HAP-1 (cell line): Measurements from ENCODE around the gene LRBA.
"Not testable (repeated sequence)": the region's sequence is repeated elsewhere in the genome, so short reads cannot be mapped to it uniquely, and the experiment has no call there.

ENCODE experiments used
- DNase-seq, 2 experiments: peaks; one replicate each; pipeline ENCODE4 v3.0.0-alpha.2; 2016 to 2020; ENCODE audit warnings: low spot score in 2 of 2
- H3K27me3 ChIP-seq: fragments of 250-450 bp; sonication (Bioruptor Pico); 2 replicates; pipeline ENCODE4 v1.5.1; 2020; ENCODE audit warnings: low read depth, mild to moderate bottlenecking, moderate library complexity
- H3K36me3 ChIP-seq: fragments of 250-450 bp; sonication (Bioruptor Pico); replicated peaks from 2 replicates; pipeline ENCODE4 v1.5.1; 2020; ENCODE audit warnings: mild to moderate bottlenecking
- H3K4me1 ChIP-seq: fragments of 250-450 bp; sonication (Bioruptor Pico); 2 replicates; pipeline ENCODE4 v1.5.1; 2020; ENCODE audit warnings: mild to moderate bottlenecking
- H3K4me3 ChIP-seq: fragments of 250-450 bp; sonication (Bioruptor Pico); 2 replicates; pipeline ENCODE4 v1.5.1; 2020; ENCODE audit warnings: mild to moderate bottlenecking, moderate library complexity
- H3K9me3 ChIP-seq: fragments of 250-450 bp; sonication (Bioruptor Pico); 2 replicates; pipeline ENCODE4 v1.5.1; 2020; ENCODE audit warnings: mild to moderate bottlenecking, moderate library complexity
- in situ Hi-C: fragments of 300-500 bp; cut with MboI; formaldehyde crosslinking; loops from 3 replicates; pipeline ENCODE4 v1.14.3; 2020; ENCODE audit warnings: low sequenced_read_pairs, inconsistent platforms, mixed read lengths

LRBA gene

DNA sequence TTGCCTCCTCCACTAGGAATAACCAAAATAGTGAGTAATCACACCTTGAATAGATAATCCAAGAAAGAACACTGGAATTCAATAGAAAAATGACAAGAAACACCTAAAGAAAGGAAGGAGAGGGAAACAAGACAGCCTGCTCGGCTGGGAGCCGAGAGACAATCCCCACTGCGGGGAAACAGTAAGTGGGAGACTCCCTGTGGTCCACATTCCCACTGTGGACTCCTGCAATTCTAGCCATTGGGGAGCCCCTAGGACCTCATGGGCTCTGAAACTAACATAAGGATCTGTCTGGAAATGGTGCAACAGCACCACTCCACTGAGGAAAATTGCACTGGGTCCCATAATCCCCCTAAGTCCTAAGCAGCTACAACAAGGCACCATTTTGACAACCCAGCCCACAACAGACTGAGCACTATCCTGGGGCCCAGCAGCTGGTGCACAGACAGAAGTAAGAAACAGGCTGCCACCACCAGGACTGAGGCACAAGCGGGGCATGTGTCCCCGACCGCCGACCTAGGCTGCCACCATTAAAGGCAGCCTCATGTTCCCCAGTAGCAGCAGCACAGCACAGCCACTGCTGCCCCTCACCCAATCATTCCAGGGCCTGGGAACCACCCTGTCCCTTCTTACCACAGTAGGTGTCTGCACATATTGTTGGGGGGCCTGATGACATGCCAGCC is 14.2 kb downstream of the LRBA start:
- DNase-seq: no peak
- Histone ChIP-seq H3K36me3 (no peaks in the 10 kb centered on the region; the same call in 1 of the 2 replicates), H3K4me3 (no peak overlapping the region), H3K27me3 (no peaks in the 10 kb centered on the region), H3K4me1 (no peaks in the 10 kb centered on the region), H3K9me3 (no peaks in the 10 kb centered on the region)
- in situ Hi-C loops: no loop called here

DNA sequence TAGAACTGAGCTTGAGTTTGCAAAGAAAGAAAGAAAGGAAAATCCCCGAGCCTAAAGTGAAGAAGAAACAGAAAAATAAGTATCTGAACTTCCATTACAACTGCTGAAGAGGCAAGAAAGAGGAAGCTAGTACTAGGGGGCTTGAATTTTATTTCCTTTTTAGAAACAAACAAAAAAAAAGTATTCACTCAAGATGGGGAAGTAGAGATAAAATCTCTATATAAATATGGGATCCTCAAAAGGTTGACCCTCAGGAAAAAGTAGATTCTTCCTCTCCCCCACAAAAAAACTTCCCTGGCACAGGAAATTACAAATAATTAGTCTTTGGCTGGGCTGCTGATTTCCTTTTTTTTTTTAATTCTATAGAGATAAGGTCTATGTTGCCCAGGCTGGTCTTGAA is 16.0 kb downstream of the LRBA start:
- DNase-seq: no peak
- Histone ChIP-seq H3K9me3 (no peaks in the 10 kb centered on the region), H3K36me3 (no peaks in the 10 kb centered on the region; the same call in 1 of the 2 replicates), H3K4me3 (no peak overlapping the region), H3K27me3 (no peaks in the 10 kb centered on the region), H3K4me1 (no peaks in the 10 kb centered on the region)
- in situ Hi-C loops: no loop called here

DNA sequence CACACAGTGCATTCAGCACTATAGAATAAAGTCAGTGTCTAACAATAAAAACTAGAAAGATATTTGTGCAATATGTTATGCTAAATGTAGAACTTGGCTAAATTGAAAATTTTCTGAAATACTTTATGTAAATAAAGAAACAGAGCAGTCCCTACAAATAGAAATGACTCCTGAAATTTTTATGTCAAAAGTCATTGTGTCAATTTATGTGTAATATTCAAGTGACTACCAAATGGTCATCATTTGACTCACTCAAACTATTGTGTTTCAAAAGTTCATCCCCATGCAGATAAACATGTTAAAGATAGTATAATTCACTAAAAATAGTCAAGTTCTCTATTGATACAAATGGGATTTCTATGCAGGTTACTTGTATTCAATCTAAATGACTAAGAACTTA is 17.9 kb downstream of the LRBA start:
- Histone ChIP-seq H3K4me1 (no peaks in the 10 kb centered on the region), H3K9me3 (no peaks in the 10 kb centered on the region), H3K4me3 (no peak overlapping the region), H3K36me3 (no peaks in the 10 kb centered on the region), H3K27me3 (no peaks in the 10 kb centered on the region)
- DNase-seq: no peak
- in situ Hi-C loops: no loop called here

DNA sequence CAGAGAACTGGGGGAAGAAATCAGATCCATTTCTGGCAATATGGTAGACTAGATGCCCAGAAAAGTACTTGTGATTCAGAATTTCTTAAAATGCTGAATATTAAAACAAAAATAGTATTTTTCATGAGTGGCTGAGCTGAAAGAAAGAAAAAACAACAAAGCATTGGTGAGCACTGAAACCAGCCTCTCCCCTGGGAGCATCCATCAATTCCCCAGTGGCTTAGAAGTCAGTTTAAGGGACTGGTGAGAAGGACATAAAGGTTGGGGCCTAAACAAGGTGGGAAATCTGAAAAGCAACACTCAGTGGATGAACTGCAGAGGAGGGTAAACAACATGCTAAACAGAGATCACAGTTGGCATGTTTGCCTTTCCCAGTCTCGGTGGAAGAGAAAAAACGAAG is 20.4 kb downstream of the LRBA start:
- Histone ChIP-seq H3K36me3 (no peaks in the 10 kb centered on the region; the same call in 1 of the 2 replicates), H3K27me3 (no peaks in the 10 kb centered on the region), H3K9me3 (no peaks in the 10 kb centered on the region), H3K4me1 (no peaks in the 10 kb centered on the region), H3K4me3 (no peak overlapping the region)
- in situ Hi-C loops: no loop called here
- DNase-seq: no peak

DNA sequence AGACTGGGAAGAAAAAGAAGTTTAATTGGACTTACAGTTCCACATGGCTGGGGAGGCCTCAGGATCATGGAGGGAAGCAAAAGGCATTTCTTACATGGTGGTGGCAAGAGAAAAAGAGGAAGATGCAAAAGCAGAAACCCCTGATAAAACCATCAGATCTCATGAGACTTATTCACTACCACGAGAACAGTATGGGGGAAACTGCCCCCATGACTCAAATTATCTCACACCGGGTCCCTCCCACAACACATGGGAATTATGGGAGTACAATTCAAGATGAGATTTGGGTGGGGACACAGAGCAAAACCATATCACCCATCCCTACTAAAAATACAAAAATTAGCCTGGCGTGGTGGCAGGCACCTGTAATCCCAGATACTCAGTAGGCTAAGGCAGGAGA is 21.5 kb downstream of the LRBA start:
- H3K27me3 ChIP-seq, H3K4me1 ChIP-seq, H3K9me3 ChIP-seq, in situ Hi-C loops, H3K36me3 ChIP-seq, H3K4me3 ChIP-seq, DNase-seq: not testable (repeated sequence)

DNA sequence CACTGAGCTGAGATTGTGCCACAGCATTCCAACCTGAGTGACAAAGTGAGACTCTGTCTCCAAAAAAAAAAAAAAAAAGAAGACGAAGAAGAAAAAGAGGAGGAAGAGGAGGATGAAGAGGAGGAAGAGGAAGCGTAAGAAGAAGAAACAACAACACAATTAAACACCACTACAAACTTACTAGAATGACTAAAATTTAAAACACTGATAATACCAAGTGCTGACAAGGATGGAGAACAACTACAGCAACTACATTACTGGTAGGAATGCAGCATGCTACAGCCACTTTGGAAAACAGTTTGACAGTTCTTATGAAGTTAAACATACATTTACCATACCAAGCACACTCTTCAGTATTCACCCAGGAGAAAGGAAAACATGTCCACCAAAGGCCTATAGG is 24.1 kb downstream of the LRBA start:
- DNase-seq: no peak
- Histone ChIP-seq H3K4me3 (no peak overlapping the region), H3K4me1 (no peaks in the 10 kb centered on the region), H3K27me3 (no peaks in the 10 kb centered on the region), H3K36me3 (no peaks in the 10 kb centered on the region; the same call in none of the 2 replicates), H3K9me3 (no peaks in the 10 kb centered on the region)
- in situ Hi-C loops: no loop called here

DNA sequence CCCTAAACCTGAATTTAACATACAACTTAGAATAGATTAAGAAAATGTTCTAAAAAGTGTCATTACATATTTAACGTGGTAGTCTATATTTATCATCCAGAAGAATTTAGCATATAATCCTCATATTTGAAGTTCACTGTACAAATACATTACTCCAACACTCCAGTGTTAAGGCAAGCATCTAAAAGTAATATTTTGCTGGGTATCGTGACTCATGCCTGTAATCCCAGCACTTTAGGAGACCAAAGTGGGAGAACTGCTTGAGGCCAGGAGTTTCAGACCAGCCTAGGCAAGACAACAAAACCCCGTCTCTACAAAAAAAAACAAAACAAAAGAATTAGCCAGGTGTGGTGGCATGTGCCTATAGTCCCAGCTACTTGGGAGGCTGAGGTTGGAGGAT is 24.8 kb downstream of the LRBA start:
- no peaks in the 10 kb centered on the region; the same call in none of the 2 replicates for H3K36me3 ChIP-seq
- no peaks in the 10 kb centered on the region for H3K4me1 ChIP-seq
- no peak overlapping the region for H3K4me3 ChIP-seq
- no peaks in the 10 kb centered on the region for H3K9me3 ChIP-seq
- no peaks in the 10 kb centered on the region for H3K27me3 ChIP-seq
- in situ Hi-C loops: no loop called here
- no peak for DNase-seq

DNA sequence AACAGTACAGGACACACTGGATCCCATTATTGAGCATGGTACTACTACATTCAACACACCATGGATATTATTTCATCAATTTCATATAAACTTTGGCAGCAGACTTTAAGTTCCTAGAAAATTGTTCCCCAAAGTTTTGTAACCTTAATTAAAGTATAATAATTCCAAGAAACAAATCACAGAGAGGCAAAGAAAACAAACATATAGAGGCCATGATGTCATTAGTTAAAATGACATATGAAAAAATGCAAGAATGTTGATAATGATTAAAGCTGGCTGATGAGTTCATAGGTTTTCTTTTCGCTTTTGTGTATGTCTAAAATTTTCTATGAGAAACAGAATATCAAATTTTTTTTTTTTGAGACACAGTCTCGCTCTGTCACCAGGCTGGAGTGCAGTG is 26.8 kb downstream of the LRBA start:
- H3K4me3 ChIP-seq: no peak overlapping the region
- no peaks in the 10 kb centered on the region for H3K9me3 ChIP-seq
- in situ Hi-C loops: no loop called here
- no peaks in the 10 kb centered on the region for H3K27me3 ChIP-seq
- DNase-seq: no peak
- no peaks in the 10 kb centered on the region for H3K4me1 ChIP-seq
- no peaks in the 10 kb centered on the region; the same call in none of the 2 replicates for H3K36me3 ChIP-seq

DNA sequence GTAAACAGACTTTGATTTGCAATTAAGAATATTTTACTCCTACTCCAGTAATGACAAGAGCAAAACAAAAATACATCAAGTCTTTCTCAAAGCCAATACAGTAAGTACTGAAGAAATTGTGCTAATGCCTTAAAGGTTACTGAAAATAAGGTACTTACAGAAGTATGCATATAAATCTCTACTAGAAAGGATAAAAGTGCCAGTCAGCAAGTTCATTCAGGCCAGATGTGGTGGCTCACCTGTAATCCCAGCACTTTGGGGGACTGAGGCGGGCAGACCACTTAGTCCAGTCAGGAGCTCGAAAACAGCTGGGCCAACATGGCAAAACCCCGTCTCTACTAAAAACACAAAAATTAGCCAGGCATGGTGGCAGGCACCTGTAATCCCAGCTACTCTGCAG is 27.9 kb downstream of the LRBA start:
- in situ Hi-C loops: no loop called here
- Histone ChIP-seq H3K36me3 (no peaks in the 10 kb centered on the region; the same call in none of the 2 replicates), H3K9me3 (no peaks in the 10 kb centered on the region), H3K4me3 (no peak overlapping the region), H3K27me3 (no peaks in the 10 kb centered on the region), H3K4me1 (no peaks in the 10 kb centered on the region)
- DNase-seq: no peak

DNA sequence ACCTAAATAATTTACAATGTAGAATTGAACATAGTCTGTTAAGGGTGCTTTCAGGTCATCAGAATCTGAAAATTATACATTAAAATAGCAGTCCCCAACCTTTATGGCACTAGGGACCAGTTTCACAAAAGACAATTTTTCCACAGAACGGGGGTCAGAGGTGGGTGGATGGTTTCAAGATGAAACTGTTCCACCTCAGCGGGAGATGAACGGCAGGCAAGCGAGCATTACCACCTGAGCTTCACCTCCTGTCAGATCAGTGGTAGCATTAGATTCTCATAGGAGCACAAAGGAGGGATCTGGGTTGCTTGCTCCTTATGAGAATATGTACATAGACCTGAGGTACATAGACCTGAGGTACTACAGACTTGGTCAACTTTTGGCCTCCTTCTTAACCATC is 29.0 kb downstream of the LRBA start:
- Histone ChIP-seq H3K4me1 (no peaks in the 10 kb centered on the region), H3K27me3 (no peaks in the 10 kb centered on the region), H3K4me3 (no peak overlapping the region), H3K9me3 (no peaks in the 10 kb centered on the region), H3K36me3 (no peaks in the 10 kb centered on the region; the same call in 1 of the 2 replicates)
- in situ Hi-C loops: no loop called here
- DNase-seq: no peak

DNA sequence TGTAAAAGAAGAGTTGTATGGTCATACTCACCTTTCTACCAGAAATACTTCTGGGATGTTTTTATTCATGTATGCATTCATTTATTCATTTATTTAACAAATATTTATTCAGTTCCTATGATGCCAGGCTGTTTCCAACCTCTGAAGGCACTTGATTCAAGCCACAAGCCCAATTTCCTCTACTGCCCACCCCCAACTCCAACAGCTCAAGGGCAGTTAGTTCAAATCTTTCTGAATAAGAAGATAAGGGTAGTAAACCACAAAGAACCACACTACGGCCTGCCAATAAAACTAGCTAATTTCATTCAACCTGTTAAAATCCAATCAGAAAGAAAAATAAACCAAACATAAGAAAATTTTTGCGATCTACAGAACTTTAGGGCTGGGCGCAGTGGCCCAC is 31.2 kb downstream of the LRBA start:
- no peaks in the 10 kb centered on the region for H3K27me3 ChIP-seq
- no peaks in the 10 kb centered on the region for H3K4me1 ChIP-seq
- no peak for DNase-seq
- no peak overlapping the region for H3K4me3 ChIP-seq
- no peaks in the 10 kb centered on the region; the same call in 1 of the 2 replicates for H3K36me3 ChIP-seq
- in situ Hi-C loops: no loop called here
- 0 out of 2 replicates have a peak, but pooled peaks cover 2% of the 10 kb centered on the region for H3K9me3 ChIP-seq

DNA sequence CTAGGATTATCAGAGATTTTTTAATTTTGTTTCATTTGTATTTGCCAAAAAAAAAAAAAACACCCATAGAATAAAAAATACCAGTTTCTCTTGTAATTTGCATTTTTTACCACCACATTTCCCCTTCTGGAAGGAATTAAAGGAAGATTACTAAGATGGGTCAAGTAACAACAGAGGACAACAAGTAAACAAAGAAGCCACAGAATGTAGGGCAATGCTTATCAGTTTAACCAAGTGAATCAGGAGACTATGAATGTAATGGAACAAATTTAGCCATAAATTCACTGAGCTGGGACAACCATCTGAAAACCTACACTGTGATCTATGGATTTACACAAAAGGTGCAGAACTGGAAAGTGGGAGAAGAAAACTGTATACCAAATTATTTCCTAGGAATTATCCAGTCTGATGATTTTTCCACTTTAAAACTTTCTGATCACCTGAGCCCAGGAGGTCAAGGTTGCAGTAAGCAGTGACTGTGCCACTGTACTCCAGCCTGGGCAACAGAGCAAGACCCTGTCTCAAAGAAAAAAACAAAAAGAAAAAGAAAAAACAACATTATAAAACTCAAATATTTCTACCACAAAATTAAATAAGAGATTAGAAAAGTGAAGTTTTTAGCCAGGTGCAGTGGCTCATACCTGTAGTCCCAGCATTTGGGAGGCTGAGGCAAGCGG is 32.4 kb downstream of the LRBA start:
- no peak for DNase-seq
- Histone ChIP-seq H3K4me3 (no peak overlapping the region), H3K9me3 (0 out of 2 replicates have a peak, but pooled peaks cover 2% of the 10 kb centered on the region), H3K27me3 (no peaks in the 10 kb centered on the region), H3K4me1 (no peaks in the 10 kb centered on the region), H3K36me3 (no peaks in the 10 kb centered on the region; the same call in 1 of the 2 replicates)
- in situ Hi-C loops: no loop called here

DNA sequence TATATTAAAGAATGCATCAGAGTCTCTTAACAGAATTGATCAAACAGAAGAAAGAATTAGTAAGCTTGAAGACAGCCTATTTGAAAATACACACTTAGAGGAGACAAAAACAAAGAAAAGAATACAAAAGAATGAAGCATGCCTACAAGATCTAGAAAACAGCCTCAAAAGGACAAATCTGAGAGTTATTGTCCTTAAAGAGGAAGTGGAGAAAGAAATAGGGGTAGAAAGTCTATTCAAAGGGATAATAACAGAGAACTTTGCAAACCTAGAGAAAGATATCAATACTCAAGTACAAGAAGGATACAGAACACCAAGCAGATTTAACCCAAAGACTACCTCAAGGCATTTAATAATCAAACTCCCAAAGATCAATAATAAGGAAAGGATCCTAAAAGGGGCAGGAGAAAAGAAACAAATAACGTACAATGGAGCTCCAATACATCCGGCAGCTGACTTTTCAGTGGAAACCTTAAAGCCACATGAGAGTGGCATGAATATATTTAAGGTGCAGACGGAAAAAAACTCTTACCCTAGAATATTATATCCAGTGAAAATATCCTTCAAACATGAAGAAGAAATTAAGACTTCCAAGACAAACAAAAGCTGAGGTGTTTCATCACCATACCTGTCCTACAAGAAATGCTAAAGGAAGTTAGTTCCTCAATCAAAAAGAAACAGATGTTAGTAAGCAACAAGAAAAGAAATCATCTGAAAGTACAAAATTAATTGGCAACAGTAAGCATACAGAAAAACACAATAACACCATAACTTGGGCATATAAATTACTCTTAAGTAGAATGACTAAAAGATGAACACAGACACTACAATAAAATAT is 36.1 kb downstream of the LRBA start:
- no peak for DNase-seq
- Histone ChIP-seq H3K27me3 (no peaks in the 10 kb centered on the region), H3K36me3 (no peaks in the 10 kb centered on the region), H3K9me3 (0 out of 2 replicates have a peak, but pooled peaks cover 2% of the 10 kb centered on the region), H3K4me1 (peaks cover 5% of the 10 kb centered on the region), H3K4me3 (no peak overlapping the region)
- in situ Hi-C loops: no loop called here
